SK-N-SH treated with all-trans-retinoic acid at 6 μM for 48 hours (cell line): ENCODE results near the gene SCPEP1.

Experiments used
- CREB5 ChIP-seq: fragments of 250-450 bp; sonication (Bioruptor Pico); IDR thresholded peaks from 2 replicates; pipeline ENCODE4 v1.5.1; 2020; ENCODE audit warnings: low read depth, mild to moderate bottlenecking, moderate library complexity
- CSRNP3 ChIP-seq: fragments of 250-450 bp; sonication (Bioruptor Pico); IDR thresholded peaks from 2 replicates; pipeline ENCODE4 v1.5.1; 2021; ENCODE audit warnings: mild to moderate bottlenecking, moderate library complexity
- ISL1 ChIP-seq: fragments of 250-450 bp; sonication (Bioruptor Pico); IDR thresholded peaks from 2 replicates; pipeline ENCODE4 v2.1.2; 2022; ENCODE audit warnings: mild to moderate bottlenecking, moderate library complexity
- OSR1 ChIP-seq: fragments of 250-450 bp; sonication (Bioruptor Pico); IDR thresholded peaks from 2 replicates; pipeline ENCODE4 v1.8.0; 2022; ENCODE audit warnings: moderate library complexity, mild to moderate bottlenecking, inconsistent platforms
- PATZ1 ChIP-seq: fragments of 250-450 bp; sonication (Bioruptor Pico); IDR thresholded peaks from 2 replicates; pipeline ENCODE4 v1.8.0; 2020; ENCODE audit warnings: mild to moderate bottlenecking, moderate library complexity, borderline replicate concordance
- PPARA ChIP-seq: fragments of 250-450 bp; sonication (Bioruptor Pico); IDR thresholded peaks from 2 replicates; pipeline ENCODE4 v1.5.0; 2020; ENCODE audit warnings: mild to moderate bottlenecking, borderline replicate concordance
- RARB ChIP-seq: fragments of 250-450 bp; sonication (Bioruptor Pico); IDR thresholded peaks from 2 replicates; pipeline ENCODE4 v1.8.0; 2021; ENCODE audit warnings: mild to moderate bottlenecking, moderate library complexity
- ZNF565 ChIP-seq: fragments of 450-650 bp; formaldehyde crosslinking; conservative IDR thresholded peaks from 2 replicates; pipeline ENCODE4 v1.5.0; 2020; ENCODE audit warnings: low read depth, mild to moderate bottlenecking, moderate library complexity

GRCh38 chr17:56960596-56961538 is 17.1 kb upstream of the SCPEP1 start, which contains the start of gene COIL:
- TF ChIP-seq PPARA (CRISPR knock-in tag) (no peak), PATZ1 (CRISPR knock-in tag) (peak; percentile 96), OSR1 (CRISPR knock-in tag) (no peak), ZNF565 (CRISPR knock-in tag) (peak; percentile 81), ISL1 (no peak), RARB (CRISPR knock-in tag) (no peak), CSRNP3 (CRISPR knock-in tag) (no peak; the same call in 1 of the 2 replicates), CREB5 (CRISPR knock-in tag) (no peak)
